K562 (cell line): ENCODE measurements around the gene NME8. TPM values are rescaled to one million over a fixed set of nuclear protein-coding genes. Genes with fewer than 3 reads are reported as not detected.

Experiments
- ATAC-seq: fragments of 200-7000 bp; cut with Tn5 transposase; 3 replicates; pipeline ENCODE4 v1.9.1; 2020; ENCODE audit warnings: moderate library complexity
- BruUV-seq: library from RNA; stranded (reverse); fragments of 400-500 nt; replicated peaks from 2 replicates; lab custom pipeline; 2021; lab: Mats Ljungman, UMichigan
- CTCF ChIA-PET: fragments of 300-600 bp; formaldehyde crosslinking; extraction: SDS; loops from one replicate; lab custom pipeline; 2021; ENCODE audit warnings: low intra/inter-chr PET ratio; lab: Yijun Ruan, JAX
- POLR2A ChIA-PET: fragments of 300-600, 350-650 bp; sonication (Branson Sonifier 250); formaldehyde crosslinking; extraction: SDS; loops from one replicate; lab custom pipeline; 2021; ENCODE audit warnings: antibody characterized with exemption, inconsistent platforms; lab: Yijun Ruan, JAX
- DNase-seq, 4 experiments: peaks; one replicate each; pipeline versions ENCODE4 v3.0.0 to v3.0.0-alpha.2; 2011 to 2018; ENCODE audit warnings: low spot score in 3 of 4, mixed read lengths in 3 of 4; ENCODE audit errors: extremely low read depth in 1 of 4
- FAIRE-seq: peaks from 2 replicates; lab custom pipeline; 2011; peaks lifted over from hg19 to GRCh38; lab: Jason Lieb, UNC
- H2AFZ ChIP-seq: 2 replicates; pipeline ENCODE4 v1.6.0; 2011; ENCODE audit warnings: low read depth, low read length, control low read depth, inconsistent platforms
- H3K27ac ChIP-seq: fragments of 200-600 bp; 3 replicates; pipeline ENCODE4 v1.8.0; 2011; ENCODE audit warnings: low read depth, mild to moderate bottlenecking, control low read depth, inconsistent platforms, low read length, moderate library complexity, mixed read lengths; ENCODE audit errors: extremely low read depth
- H3K27me3 ChIP-seq, 2 experiments: fragments of 300-600 bp in 1 of 2; 2 replicates in 1 of 2; 3 replicates in 1 of 2; pipeline versions ENCODE4 v1.6.0 to v1.8.0; 2011; ENCODE audit warnings: inconsistent platforms in 2 of 2, low read length in 2 of 2, mild to moderate bottlenecking in 1 of 2, mixed read lengths in 1 of 2, moderate library complexity in 1 of 2; ENCODE audit not compliant: control insufficient read depth in 2 of 2, insufficient read depth in 2 of 2
- H3K36me3 ChIP-seq: fragments of 300-600 bp; 3 replicates; pipeline ENCODE4 v1.8.0; 2011; ENCODE audit warnings: mild to moderate bottlenecking, low read length, inconsistent platforms; ENCODE audit not compliant: control insufficient read depth, insufficient read depth
- H3K4me1 ChIP-seq, 2 experiments: fragments of 200-600 bp in 1 of 2; replicated peaks in 1 of 2; 2 replicates in 1 of 2; 3 replicates in 1 of 2; pipeline versions ENCODE4 v1.5.1 to v1.8.0; 2011; ENCODE audit warnings: inconsistent platforms in 2 of 2, low read length in 2 of 2, mild to moderate bottlenecking in 1 of 2, mixed read lengths in 1 of 2, moderate library complexity in 1 of 2; ENCODE audit not compliant: control insufficient read depth in 2 of 2, insufficient read depth in 2 of 2
- H3K4me2 ChIP-seq: 2 replicates; pipeline ENCODE4 v1.6.1; 2011; ENCODE audit warnings: low read length, control low read depth, inconsistent platforms, mixed read lengths; ENCODE audit not compliant: insufficient read depth
- H3K4me3 ChIP-seq: fragments of 200-600 bp; sonication (generic), shearing (Covaris generic); 2 replicates; pipeline ENCODE4 v1.5.1; 2016; ENCODE audit warnings: control low read depth, inconsistent platforms
- H3K79me2 ChIP-seq: fragments of 200-600 bp; 3 replicates; pipeline ENCODE4 v1.8.0; 2011; ENCODE audit warnings: low read length, inconsistent platforms; ENCODE audit not compliant: control insufficient read depth, insufficient read depth
- H3K9ac ChIP-seq, 2 experiments: 2 replicates each; pipeline versions ENCODE4 v1.6.0 to v1.6.1; 2011; ENCODE audit warnings: low read depth in 2 of 2, low read length in 2 of 2, control low read depth in 1 of 2, inconsistent platforms in 1 of 2, mild to moderate bottlenecking in 1 of 2, mixed read lengths in 1 of 2; ENCODE audit not compliant: insufficient read depth in 1 of 2
- H3K9me1 ChIP-seq: one replicate; pipeline ENCODE4 v1.6.0; 2011; ENCODE audit warnings: inconsistent platforms, mild to moderate bottlenecking, low read length, moderate library complexity; ENCODE audit not compliant: control insufficient read depth, insufficient read depth
- H3K9me3 ChIP-seq: replicated peaks from 2 replicates; pipeline ENCODE4 v1.5.1; 2011; ENCODE audit warnings: low read depth, low read length, inconsistent platforms; ENCODE audit not compliant: control insufficient read depth, insufficient read depth
- H4K20me1 ChIP-seq: replicated peaks from 2 replicates; pipeline ENCODE4 v1.6.1; 2011; ENCODE audit warnings: low read length, inconsistent platforms, mixed read lengths; ENCODE audit not compliant: control insufficient read depth, insufficient read depth
- CBFA2T3 ChIP-seq: fragments of 450-650 bp; IDR thresholded peaks from 2 replicates; pipeline ENCODE4 v1.6.1; 2017
- ETS1 ChIP-seq: conservative IDR thresholded peaks from 2 replicates; pipeline ENCODE4 v1.6.1; 2011; ENCODE audit warnings: low read depth, mild to moderate bottlenecking, low read length; ENCODE audit not compliant: control insufficient read depth
- HDAC3 ChIP-seq: fragments of 450-650 bp; IDR thresholded peaks from 2 replicates; pipeline ENCODE4 v1.6.1; 2018; ENCODE audit warnings: borderline replicate concordance, mild to moderate bottlenecking, moderate library complexity; ENCODE audit not compliant: partially characterized antibody
- PURB ChIP-seq: sonication (generic); formaldehyde crosslinking; IDR thresholded peaks from 2 replicates; pipeline ENCODE4 v1.9.0; 2021; ENCODE audit warnings: low read depth, mild to moderate bottlenecking, missing genetic modification reagents
- SIN3A ChIP-seq, 2 experiments: fragments of 150-350 bp in 1 of 2; IDR thresholded peaks; 2 replicates each; pipeline ENCODE4 v1.6.1; 2011 to 2016; ENCODE audit warnings: borderline replicate concordance in 2 of 2, low read depth in 2 of 2, low read length in 2 of 2, mild to moderate bottlenecking in 2 of 2, moderate library complexity in 2 of 2; ENCODE audit not compliant: control insufficient read depth in 1 of 2
- WGBS: fragments of 100-300 bp; shearing (Covaris generic); methylation state at CpG from one replicate; pipeline ENCODE4 v1.1.6; 2016; ENCODE audit warnings: low coverage, mixed read lengths; ENCODE audit not compliant: insufficient coverage; ENCODE audit errors: missing lambda C conversion rate; 5-methylcytosine and 5-hydroxymethylcytosine counted together
- in situ Hi-C: fragments of 300-500 bp; cut with MboI; formaldehyde crosslinking; loops from 4 replicates; pipeline ENCODE4 v1.15.0; 2018; ENCODE audit warnings: inconsistent platforms, mixed read lengths
- intact Hi-C: fragments of 100-400 bp; cut with micrococcal nuclease; formaldehyde crosslinking; loops from 2 replicates; pipeline ENCODE4 v1.14.2; 2022
- polyA plus RNA-seq, 8 experiments: library from polyadenylated mRNA; depleted of rRNA in 4 of 8; stranded (reverse) in 5 of 8; unstranded in 3 of 8; fragments of >200 nt; fragmentation: Nextera tagmentation in 2 of 8; fragmentation: Illumina TruSeq in 1 of 8; extraction: Ambion mirVana in 2 of 8; extraction: Trizol in 1 of 8; gene quantifications; 2 replicates each; pipeline versions ENCODE4 v1.2.1 to v1.2.3, GENCODE V29; 2011 to 2014; ENCODE audit warnings: inconsistent platforms in 1 of 8, missing spikeins in 1 of 8
- total RNA-seq, 7 experiments: library from RNA; depleted of rRNA in 6 of 7; stranded (reverse); fragments of >200 nt in 6 of 7; fragmentation: Illumina TruSeq in 2 of 7; extraction: Trizol in 2 of 7; gene quantifications; 2 replicates each; pipeline versions ENCODE4 v1.2.1 to v1.2.3, GENCODE V29; 2011 to 2021; ENCODE audit warnings: low replicate concordance in 1 of 7

Gene NME8
- total and polyA plus RNA-seq, 9 of the 15 experiments (the other 6 are each of a cell fraction or from before 2014, with no cell fraction given), result not detected

- CTCF ChIA-PET, result no interaction called here
- Histone ChIP-seq H2AFZ (no peak overlapping the region), H3K4me3 (no peak overlapping the region), H3K4me1 (peaks cover 0 to 7% of the 10 kb centered on the region in 2 experiments; a peak in 3 of 5 replicates), H4K20me1 (no peaks in the 10 kb centered on the region), H3K36me3 (no peaks in the 10 kb centered on the region), H3K9me1 (no peaks in the 10 kb centered on the region), H3K4me2 (no peak overlapping the region), H3K27me3 (no peaks in the 10 kb centered on the region), H3K27ac (no peak overlapping the region), H3K9ac (no peak overlapping the region), H3K9me3 (no peaks in the 10 kb centered on the region), H3K79me2 (no peaks in the 10 kb centered on the region)
- POLR2A ChIA-PET, result interaction anchor here (0.5 kb wide), 1 partner anchor 25 kb away, joined by 3 read pairs; no protein-coding TSS in a partner anchor
- in situ Hi-C loops (no loop called here), intact Hi-C loops (no loop called here)
- FAIRE-seq (no peak), DNase-seq (no peak), ATAC-seq (no peak)
- TF ChIP-seq HDAC3, result no peak
- TF ChIP-seq PURB (CRISPR knock-in tag), result no peak
- TF ChIP-seq ETS1, result no peak
- TF ChIP-seq CBFA2T3, result no peak
- no peak for TF ChIP-seq SIN3A (IDR thresholded peaks at IDR 0.05; ENCODE audit: borderline replicate concordance in 2 of 2, control insufficient read depth in 1 of 2, low read depth in 2 of 2, low read length in 2 of 2)
- 61% methylated on average over 9 of the region's 9 CpGs for WGBS
- BruUV-seq, result no TSS peak
Observed at GRCh38 chr7:37933018-37933566, 84.7 kb downstream of the NME8 start.
